Measurements from ENCODE around the gene ADGRA1.

- TF ChIP-seq CTCF (IDR thresholded peaks at IDR 0.05) (no peak), POLR2A (IDR thresholded peaks at IDR 0.05) (no peak)
Observed at GRCh38 chr10:133058331-133059092, 29.2 kb upstream of the ADGRA1 start.
